ENCODE results near the gene HAUS8.

The HAUS8 gene

DNA sequence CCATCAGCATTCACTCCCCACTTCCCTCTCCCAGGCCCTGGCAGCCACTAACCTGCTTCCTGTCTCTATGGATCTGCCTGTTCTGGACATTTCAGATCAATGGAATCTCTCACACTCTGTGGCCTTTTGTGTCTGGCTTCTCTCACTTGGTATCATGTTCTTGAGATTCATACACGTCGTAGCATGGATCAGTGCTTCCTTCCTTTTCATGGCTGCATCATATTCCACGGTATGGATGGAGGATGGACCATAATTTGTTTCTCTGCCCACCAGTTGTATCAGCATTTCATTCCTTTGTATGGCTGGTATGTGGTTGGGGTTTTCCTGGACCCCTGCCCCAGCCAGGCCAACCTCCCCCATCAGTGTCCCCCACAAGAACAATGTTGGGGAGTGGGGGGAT is 36.5 kb upstream of the HAUS8 start:
- Mint-ChIP-seq H3K27ac (peak overlapping the region; percentile 49), H3K4me3 (no peak overlapping the region), H3K4me1 (peaks cover 59% of the 10 kb centered on the region), H3K9me3 (peaks cover 4% of the 10 kb centered on the region), H3K27me3 (ENCODE audit: low read depth, poor library complexity) (peaks cover 3% of the 10 kb centered on the region), H3K36me3 (ENCODE audit: low read depth) (peaks cover 20% of the 10 kb centered on the region)
- DNase-seq: no peak
- TF ChIP-seq, protein P1, sequence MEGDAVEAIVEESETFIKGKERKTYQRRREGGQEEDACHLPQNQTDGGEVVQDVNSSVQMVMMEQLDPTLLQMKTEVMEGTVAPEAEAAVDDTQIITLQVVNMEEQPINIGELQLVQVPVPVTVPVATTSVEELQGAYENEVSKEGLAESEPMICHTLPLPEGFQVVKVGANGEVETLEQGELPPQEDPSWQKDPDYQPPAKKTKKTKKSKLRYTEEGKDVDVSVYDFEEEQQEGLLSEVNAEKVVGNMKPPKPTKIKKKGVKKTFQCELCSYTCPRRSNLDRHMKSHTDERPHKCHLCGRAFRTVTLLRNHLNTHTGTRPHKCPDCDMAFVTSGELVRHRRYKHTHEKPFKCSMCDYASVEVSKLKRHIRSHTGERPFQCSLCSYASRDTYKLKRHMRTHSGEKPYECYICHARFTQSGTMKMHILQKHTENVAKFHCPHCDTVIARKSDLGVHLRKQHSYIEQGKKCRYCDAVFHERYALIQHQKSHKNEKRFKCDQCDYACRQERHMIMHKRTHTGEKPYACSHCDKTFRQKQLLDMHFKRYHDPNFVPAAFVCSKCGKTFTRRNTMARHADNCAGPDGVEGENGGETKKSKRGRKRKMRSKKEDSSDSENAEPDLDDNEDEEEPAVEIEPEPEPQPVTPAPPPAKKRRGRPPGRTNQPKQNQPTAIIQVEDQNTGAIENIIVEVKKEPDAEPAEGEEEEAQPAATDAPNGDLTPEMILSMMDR (IDR thresholded peaks at IDR 0.05): no peak

DNA sequence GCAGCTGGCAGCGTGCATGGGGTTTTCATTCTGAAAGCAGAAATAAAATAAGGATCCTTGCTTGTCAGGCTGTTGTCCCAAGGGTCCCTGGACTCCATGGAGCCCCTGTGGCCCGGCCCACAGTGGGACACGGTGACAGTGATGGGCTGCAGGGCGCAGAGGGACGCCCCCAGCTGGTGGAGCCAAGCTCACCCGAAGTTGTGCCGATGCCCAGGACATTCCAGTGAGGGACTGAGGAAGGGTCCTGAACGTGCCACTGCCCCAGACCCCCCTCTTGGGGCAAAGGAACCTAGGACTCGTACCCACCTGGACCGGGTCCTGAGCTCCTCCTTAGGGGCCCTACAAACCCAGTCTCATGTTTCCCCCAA is 35.3 kb upstream of the HAUS8 start:
- peaks cover 1% of the 10 kb centered on the region for H3K9me3 Mint-ChIP-seq
- TF ChIP-seq, protein P1 (IDR thresholded peaks at IDR 0.05): no peak
- peaks cover 3% of the 10 kb centered on the region for H3K27me3 Mint-ChIP-seq (ENCODE audit: low read depth, poor library complexity)
- peaks cover 49% of the 10 kb centered on the region for H3K4me1 Mint-ChIP-seq
- DNase-seq: no peak
- no peak overlapping the region for H3K4me3 Mint-ChIP-seq
- peaks cover 13% of the 10 kb centered on the region for H3K36me3 Mint-ChIP-seq (ENCODE audit: low read depth)
- no peak overlapping the region for H3K27ac Mint-ChIP-seq

DNA sequence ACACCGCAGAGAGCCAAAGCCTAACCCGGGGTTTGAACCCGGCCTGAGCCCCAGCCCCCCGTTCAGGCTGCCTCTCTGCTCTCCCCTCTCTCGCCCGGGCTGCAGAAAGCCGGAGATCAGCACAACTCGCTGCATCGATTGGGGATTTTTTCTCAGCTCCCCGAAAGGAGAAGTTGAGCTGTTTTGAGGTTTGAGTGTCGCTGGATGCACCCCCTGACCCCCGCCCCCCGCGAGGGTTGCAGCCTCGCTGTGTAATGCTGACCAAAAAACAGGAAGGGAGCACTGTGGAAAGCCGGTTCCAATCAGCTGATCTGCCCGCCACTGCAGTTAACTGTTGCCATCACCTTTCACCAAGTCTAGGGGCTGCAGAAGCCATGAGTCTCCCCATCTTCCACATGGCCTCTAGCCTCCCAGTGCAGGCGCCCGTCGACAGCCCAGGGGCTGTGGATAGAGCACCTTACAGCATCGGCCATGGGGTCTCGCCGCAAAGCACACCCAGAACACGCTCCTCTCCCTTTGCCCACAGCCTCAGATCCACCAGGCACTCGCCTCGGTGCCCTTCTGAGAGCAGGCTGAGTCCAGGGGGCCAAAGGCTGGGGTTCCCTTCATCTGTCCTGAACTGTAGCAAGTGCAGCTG is 34.8 kb upstream of the HAUS8 start:
- Mint-ChIP-seq H3K27ac (no peak overlapping the region), H3K27me3 (ENCODE audit: low read depth, poor library complexity) (no peaks in the 10 kb centered on the region), H3K9me3 (no peaks in the 10 kb centered on the region), H3K4me1 (peaks cover 50% of the 10 kb centered on the region), H3K36me3 (ENCODE audit: low read depth) (peaks cover 9% of the 10 kb centered on the region), H3K4me3 (no peak overlapping the region)
- DNase-seq: no peak
- TF ChIP-seq, protein P1 (IDR thresholded peaks at IDR 0.05): no peak

DNA sequence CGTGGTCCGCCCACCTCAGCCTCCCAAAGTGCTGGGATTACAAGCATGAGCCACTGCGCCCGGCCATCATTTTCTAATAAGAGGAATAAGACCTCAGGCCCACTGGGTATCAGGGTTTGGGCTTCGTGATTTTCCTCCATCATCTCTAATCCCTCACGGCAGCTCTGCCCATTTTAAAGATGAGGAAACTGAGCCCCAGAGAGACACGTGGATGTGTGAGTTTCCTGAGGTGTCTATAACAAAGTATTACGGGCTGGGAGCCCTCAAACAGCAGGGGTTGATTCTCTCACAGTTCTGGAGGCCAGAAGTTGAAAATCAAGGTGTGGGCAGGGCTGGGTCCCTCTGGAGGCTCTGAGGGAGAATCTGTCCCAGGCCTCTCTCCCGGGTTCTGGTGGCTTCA is 34.0 kb upstream of the HAUS8 start:
- Mint-ChIP-seq H3K4me3 (no peak overlapping the region), H3K4me1 (peaks cover 45% of the 10 kb centered on the region), H3K36me3 (ENCODE audit: low read depth) (peaks cover 13% of the 10 kb centered on the region), H3K27me3 (ENCODE audit: low read depth, poor library complexity) (no peaks in the 10 kb centered on the region), H3K27ac (peak overlapping the region; percentile 50), H3K9me3 (no peaks in the 10 kb centered on the region)
- TF ChIP-seq, protein P1 (IDR thresholded peaks at IDR 0.05): no peak
- no peak for DNase-seq

DNA sequence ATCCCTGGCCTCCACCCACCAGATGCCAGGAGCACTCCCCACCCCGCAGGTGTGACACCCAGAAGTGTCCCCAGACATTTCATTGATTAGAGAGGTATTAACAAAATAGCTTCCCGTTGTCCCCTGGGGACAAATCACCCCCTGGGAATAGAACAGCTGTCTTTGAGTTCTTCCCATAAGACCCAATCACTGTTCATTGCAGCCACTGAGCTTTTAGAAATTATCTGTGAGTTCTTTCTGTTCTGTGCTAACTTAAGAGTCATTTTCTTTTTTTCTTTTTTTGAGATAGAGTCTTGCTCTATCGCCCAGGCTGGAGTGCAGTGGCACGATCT is 33.2 kb upstream of the HAUS8 start:
- TF ChIP-seq, protein P1 (IDR thresholded peaks at IDR 0.05): no peak
- DNase-seq: no peak
- Mint-ChIP-seq H3K27ac (no peak overlapping the region), H3K27me3 (ENCODE audit: low read depth, poor library complexity) (no peaks in the 10 kb centered on the region), H3K9me3 (peaks cover 1% of the 10 kb centered on the region), H3K36me3 (ENCODE audit: low read depth) (peaks cover 16% of the 10 kb centered on the region), H3K4me1 (peaks cover 38% of the 10 kb centered on the region), H3K4me3 (no peak overlapping the region)
